Measurements from ENCODE around the gene KRTAP3-1. TPM values are rescaled to one million over a fixed set of nuclear protein-coding genes. Genes with fewer than 3 reads are reported as not detected.
A peak's percentile ranks its signal among the peaks of the same experiment; 100 is the strongest.

Gene KRTAP3-1
- not detected for total RNA-seq (2021; ENCODE audit: unreplicated experiment)
- 0.51 TPM in 1 of 2 replicates, not detected in the other for polyA plus RNA-seq (2012)
- Bru-seq, nascent RNA = not detected
- BruChase-seq, experiment 1, labeled RNA remaining after a 6-hour chase = not detected
- BruChase-seq, experiment 2, labeled RNA remaining after a 2-hour chase = percentile 26 among the genes with signal in this experiment
- long read RNA-seq = 0 reads

DNA sequence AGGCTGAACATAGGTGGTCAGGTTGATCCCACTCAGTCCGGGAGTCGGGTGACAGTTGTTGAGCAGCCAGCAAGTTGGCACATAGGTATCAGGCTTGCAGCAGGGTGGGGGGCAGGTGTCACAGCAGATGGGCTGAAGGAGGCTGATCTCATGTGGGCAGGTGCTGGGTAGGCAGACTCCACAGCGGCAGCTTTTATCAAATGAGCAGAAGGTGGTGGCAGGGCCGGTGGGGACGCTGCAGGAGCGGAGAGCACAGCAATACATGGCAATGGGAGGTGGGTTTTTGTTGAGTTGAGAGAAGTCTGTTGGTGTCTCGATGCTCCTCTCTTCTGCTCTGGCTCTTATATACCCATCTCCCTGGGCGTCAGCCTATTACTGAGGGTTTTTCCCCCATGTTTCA lies at the start of gene KRTAP3-1:
KRTAP3-1 (minus strand) TSS at position 318 of the 400 bp plus-strand sequence; CDS start at position 264, 54 bp downstream.
- H3K4me2 ChIP-seq (ENCODE audit: low read length) = no peak within 1 kb of the TSS
- peaks cover 0 to 6% of the 10 kb centered on the region in 2 experiments; a peak in 2 of 4 replicates for H3K4me1 ChIP-seq (ENCODE audit: control insufficient read depth in 1 of 2, insufficient read depth in 2 of 2, low read length in 2 of 2)
- H3K27me3 ChIP-seq (ENCODE audit: insufficient read depth, low read length) = no peaks in the 10 kb centered on the region
- DNase-seq (ENCODE audit: low read depth, low spot score) (no peak), ATAC-seq (no peak)
- POLR2A ChIA-PET = no interaction called here
- no peaks in the 10 kb centered on the region for H3K9me2 ChIP-seq (ENCODE audit: insufficient read depth)
- BruUV-seq (replicated peaks) = no TSS peak
- H2AFZ ChIP-seq (ENCODE audit: low read depth, low read length, poor library complexity, severe bottlenecking) = no peak within 1 kb of the TSS
- no peaks in the 10 kb centered on the region for H4K20me1 ChIP-seq (ENCODE audit: insufficient read depth)
- H3K27ac ChIP-seq (ENCODE audit: low read depth, low read length) = no peak within 1 kb of the TSS
- H3K36me3 ChIP-seq (ENCODE audit: control insufficient read depth in 1 of 2, insufficient read depth in 2 of 2, low read length in 2 of 2) = no peaks in the 10 kb centered on the region
- no peaks in the 10 kb centered on the region for H3K79me2 ChIP-seq (ENCODE audit: insufficient read depth, low read length)
- no peak for TF ChIP-seq YY1 (IDR thresholded peaks at IDR 0.05; ENCODE audit: extremely low read depth, insufficient replicate concordance, low read depth, low read length)
- TF ChIP-seq, protein P1, sequence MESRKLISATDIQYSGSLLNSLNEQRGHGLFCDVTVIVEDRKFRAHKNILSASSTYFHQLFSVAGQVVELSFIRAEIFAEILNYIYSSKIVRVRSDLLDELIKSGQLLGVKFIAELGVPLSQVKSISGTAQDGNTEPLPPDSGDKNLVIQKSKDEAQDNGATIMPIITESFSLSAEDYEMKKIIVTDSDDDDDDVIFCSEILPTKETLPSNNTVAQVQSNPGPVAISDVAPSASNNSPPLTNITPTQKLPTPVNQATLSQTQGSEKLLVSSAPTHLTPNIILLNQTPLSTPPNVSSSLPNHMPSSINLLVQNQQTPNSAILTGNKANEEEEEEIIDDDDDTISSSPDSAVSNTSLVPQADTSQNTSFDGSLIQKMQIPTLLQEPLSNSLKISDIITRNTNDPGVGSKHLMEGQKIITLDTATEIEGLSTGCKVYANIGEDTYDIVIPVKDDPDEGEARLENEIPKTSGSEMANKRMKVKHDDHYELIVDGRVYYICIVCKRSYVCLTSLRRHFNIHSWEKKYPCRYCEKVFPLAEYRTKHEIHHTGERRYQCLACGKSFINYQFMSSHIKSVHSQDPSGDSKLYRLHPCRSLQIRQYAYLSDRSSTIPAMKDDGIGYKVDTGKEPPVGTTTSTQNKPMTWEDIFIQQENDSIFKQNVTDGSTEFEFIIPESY (IDR thresholded peaks at IDR 0.05; ENCODE audit: extremely low read depth, insufficient replicate concordance, low read length) = no peak
- no peak for TF ChIP-seq ELF1 (IDR thresholded peaks at IDR 0.05; ENCODE audit: borderline replicate concordance, low read depth)
- TF ChIP-seq JUND (IDR thresholded peaks at IDR 0.05) = no peak
- no peak for TF ChIP-seq ZFX (IDR thresholded peaks at IDR 0.05)
- TF ChIP-seq RAD21 (IDR thresholded peaks at IDR 0.05; ENCODE audit: low read depth) = no peak
- TF ChIP-seq, protein P2, sequence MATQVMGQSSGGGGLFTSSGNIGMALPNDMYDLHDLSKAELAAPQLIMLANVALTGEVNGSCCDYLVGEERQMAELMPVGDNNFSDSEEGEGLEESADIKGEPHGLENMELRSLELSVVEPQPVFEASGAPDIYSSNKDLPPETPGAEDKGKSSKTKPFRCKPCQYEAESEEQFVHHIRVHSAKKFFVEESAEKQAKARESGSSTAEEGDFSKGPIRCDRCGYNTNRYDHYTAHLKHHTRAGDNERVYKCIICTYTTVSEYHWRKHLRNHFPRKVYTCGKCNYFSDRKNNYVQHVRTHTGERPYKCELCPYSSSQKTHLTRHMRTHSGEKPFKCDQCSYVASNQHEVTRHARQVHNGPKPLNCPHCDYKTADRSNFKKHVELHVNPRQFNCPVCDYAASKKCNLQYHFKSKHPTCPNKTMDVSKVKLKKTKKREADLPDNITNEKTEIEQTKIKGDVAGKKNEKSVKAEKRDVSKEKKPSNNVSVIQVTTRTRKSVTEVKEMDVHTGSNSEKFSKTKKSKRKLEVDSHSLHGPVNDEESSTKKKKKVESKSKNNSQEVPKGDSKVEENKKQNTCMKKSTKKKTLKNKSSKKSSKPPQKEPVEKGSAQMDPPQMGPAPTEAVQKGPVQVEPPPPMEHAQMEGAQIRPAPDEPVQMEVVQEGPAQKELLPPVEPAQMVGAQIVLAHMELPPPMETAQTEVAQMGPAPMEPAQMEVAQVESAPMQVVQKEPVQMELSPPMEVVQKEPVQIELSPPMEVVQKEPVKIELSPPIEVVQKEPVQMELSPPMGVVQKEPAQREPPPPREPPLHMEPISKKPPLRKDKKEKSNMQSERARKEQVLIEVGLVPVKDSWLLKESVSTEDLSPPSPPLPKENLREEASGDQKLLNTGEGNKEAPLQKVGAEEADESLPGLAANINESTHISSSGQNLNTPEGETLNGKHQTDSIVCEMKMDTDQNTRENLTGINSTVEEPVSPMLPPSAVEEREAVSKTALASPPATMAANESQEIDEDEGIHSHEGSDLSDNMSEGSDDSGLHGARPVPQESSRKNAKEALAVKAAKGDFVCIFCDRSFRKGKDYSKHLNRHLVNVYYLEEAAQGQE (IDR thresholded peaks at IDR 0.05; ENCODE audit: low read depth) = no peak
- no peak for TF ChIP-seq SRF (IDR thresholded peaks at IDR 0.05; ENCODE audit: low read depth)
- TF ChIP-seq ZNF274 (IDR thresholded peaks at IDR 0.05; ENCODE audit: low read depth, low read length) = no peak
- TF ChIP-seq, protein P3, sequence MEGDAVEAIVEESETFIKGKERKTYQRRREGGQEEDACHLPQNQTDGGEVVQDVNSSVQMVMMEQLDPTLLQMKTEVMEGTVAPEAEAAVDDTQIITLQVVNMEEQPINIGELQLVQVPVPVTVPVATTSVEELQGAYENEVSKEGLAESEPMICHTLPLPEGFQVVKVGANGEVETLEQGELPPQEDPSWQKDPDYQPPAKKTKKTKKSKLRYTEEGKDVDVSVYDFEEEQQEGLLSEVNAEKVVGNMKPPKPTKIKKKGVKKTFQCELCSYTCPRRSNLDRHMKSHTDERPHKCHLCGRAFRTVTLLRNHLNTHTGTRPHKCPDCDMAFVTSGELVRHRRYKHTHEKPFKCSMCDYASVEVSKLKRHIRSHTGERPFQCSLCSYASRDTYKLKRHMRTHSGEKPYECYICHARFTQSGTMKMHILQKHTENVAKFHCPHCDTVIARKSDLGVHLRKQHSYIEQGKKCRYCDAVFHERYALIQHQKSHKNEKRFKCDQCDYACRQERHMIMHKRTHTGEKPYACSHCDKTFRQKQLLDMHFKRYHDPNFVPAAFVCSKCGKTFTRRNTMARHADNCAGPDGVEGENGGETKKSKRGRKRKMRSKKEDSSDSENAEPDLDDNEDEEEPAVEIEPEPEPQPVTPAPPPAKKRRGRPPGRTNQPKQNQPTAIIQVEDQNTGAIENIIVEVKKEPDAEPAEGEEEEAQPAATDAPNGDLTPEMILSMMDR (IDR thresholded peaks at IDR 0.05 in 2 of 3, conservative IDR thresholded peaks at IDR 0.05 in 1 of 3; ENCODE audit: borderline replicate concordance in 1 of 3, insufficient read depth in 1 of 3, low read depth in 2 of 3, low read length in 2 of 3) = no peak
- no peak for TF ChIP-seq EGR1 (IDR thresholded peaks at IDR 0.05; ENCODE audit: low read depth)
- no peak for TF ChIP-seq POLR2A (IDR thresholded peaks at IDR 0.05; ENCODE audit: borderline replicate concordance, extremely low read depth, insufficient read depth, insufficient read length)
- TF ChIP-seq, protein P4, sequence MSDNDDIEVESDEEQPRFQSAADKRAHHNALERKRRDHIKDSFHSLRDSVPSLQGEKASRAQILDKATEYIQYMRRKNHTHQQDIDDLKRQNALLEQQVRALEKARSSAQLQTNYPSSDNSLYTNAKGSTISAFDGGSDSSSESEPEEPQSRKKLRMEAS (IDR thresholded peaks at IDR 0.05) = no peak
- no peak for TF ChIP-seq CBX3 (IDR thresholded peaks at IDR 0.05; ENCODE audit: low read depth)
- no peak within 1 kb of the TSS for H3K9ac ChIP-seq (ENCODE audit: low read length)
- RAD21 ChIA-PET (ENCODE audit: low non-redundant PET in 1 of 2, low total read pairs in 2 of 2, uncharacterized antibody in 2 of 2, unreplicated experiment in 2 of 2) = no interaction called here
- intact Hi-C loops (cut with micrococcal nuclease) = no loop called here
- H3K4me3 ChIP-seq (replicated peaks in 1 of 2; ENCODE audit: low read depth in 1 of 2, low read length in 2 of 2) = no peak within 1 kb of the TSS
- CTCF ChIA-PET = no interaction called here
- no peaks in the 10 kb centered on the region for H3K9me3 ChIP-seq (ENCODE audit: control insufficient read depth in 1 of 2, insufficient read depth in 1 of 2, low read depth in 1 of 2, low read length in 2 of 2)
